HG02610 (cell line): ENCODE data around the gene UBE2E1.

Experiments
- ATAC-seq: cut with Tn5 transposase; IDR thresholded peaks from one replicate; pipeline ENCODE4 v1.9.1; 2021; ENCODE audit warnings: mild to moderate bottlenecking, moderate library complexity; ENCODE audit not compliant: unreplicated experiment

Gene UBE2E1

DNA sequence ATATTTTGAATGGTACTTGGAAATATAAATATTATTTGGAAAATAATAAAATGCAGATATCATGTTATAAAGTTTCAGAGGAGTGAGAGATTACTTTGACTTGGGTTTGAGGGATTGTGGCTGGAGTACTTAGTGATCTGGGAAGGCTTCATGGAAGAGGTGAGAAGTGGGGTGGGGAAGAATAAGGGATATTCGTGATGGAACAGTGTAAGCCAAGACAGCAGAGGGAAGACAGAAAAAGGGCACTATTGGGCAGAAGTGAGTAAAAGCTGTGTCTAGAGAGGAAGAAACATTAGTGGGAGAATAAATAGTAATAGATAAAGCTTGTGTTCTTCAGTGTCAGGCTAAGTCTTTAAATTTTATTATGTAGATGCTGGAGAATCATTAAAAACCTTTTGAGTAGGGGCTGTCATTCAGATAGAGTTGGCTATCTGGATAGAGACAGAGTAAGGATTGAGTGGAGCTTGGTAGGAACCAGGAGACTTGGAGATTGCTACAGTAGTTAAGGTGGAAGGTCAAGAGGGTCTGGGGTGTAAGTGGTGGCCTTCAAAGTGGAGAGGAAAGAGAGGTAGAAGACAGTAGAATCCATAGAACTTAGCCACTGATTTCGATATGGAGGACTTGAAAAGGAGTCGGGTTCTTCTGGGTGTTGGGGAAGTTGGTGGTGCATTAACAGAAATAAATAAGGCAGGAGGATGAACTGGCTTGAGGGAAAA lies 11.9 kb downstream of the UBE2E1 start:
- no peak for ATAC-seq

DNA sequence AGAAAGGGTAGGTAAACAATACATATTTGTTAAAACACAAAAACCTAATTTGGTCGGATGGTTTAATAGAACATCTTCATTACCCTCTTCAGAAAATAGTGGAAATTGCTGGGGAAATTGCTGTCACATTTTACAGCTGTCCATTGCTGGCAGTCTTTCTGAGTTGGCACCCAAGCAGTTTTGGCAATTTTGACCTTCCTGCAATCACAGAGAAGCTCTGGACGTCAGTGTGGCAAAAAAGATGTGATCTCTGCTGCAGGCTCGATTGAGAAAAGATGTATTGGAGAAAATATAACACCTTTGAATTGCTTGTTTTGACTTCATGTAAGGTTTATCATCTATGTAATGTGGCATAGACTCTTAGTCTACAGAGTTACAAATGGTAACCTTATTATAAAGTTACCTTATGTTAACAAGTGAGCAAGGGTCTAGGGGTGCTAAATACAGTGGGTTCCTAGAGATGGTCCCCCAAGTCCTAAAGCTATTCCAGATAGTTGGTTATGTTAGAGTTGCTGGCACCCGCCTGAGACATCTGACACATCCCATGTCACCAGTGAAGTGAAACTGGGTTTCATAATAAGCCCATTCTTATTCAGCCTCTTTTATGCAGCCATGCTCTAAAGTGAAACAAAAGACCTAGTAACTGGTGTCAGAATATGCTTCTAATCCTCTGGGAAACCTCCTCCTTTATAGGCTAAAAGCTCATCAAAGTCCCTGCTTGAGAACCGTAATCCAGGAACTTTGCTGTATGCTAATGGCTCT lies 14.0 kb downstream of the UBE2E1 start:
- ATAC-seq: peak; percentile 47

DNA sequence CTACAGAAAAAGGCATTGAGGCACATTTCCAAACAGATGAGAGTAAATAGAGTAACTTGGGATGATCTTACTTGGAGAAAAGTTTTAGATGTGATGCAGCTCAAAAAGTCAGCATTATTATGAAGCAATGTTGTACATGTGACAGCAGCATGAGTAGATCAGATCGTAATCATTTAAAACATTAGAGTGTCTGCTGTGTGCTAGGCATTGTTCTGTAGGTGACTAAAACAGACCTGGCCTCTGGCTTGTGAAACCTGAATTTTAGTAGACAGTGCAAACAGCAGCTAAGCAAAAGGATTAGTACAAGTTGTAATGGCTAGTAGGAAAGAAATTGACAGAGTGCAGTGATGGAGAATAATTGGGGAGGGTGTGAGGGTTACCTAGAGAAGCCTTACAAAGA lies 15.1 kb downstream of the UBE2E1 start:
- no peak for ATAC-seq

DNA sequence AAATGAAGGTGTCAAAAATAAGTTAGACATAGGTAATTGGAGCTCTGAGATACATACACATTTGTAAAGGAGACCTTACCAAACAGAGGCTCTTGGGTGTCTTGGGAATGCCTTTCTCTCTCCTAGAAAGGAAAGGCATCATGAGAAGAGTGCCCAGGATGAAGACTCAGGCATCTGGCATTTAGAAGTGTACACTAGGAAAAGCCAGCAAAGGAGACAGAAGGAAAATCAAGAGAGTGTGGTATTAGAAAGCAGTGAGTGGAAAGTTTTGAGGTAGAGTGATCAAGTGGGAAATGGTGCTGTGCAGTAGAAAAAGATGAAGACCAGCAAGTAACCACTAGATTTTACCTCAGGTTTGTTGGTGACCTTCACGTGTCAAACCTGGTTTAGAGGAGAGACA lies 16.1 kb downstream of the UBE2E1 start:
- no peak for ATAC-seq

DNA sequence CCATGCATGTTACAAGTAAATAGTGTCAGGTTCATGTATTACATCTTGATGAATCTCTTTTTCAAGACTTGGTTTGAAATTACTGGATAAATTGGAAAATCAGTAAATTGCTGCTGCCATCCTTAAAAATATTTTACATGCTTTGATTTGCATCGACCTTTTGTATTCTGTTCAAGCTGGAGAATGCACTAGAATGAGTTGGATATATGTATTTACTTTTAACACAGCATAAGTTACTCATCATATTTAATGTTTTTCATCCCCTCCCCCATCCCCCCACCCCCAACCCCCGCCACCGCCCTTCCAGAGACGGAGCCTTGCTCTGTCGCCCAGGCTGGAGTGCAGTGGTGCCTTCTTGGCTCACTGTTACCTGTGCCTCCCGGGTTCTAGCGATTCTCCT lies 16.8 kb downstream of the UBE2E1 start:
- ATAC-seq: no peak

DNA sequence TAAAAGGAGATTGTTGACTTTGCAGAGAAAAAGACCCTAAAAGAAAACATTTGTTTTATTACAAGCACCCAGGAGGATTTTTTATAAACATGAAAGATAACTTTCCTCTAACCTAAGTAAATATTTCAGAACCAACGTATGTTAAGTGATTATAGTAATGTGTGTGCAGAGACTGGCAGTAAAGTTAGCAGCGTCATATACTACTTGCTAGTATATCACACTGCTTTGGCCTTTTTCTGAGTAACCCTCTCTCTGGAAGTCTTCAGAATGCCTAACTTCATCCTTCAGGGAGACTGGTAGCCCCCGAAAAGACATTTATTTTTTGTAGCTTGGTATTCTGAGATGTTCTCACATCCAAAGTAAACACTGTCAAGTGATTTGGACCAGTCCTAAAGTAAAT lies 17.9 kb downstream of the UBE2E1 start:
- no peak for ATAC-seq

DNA sequence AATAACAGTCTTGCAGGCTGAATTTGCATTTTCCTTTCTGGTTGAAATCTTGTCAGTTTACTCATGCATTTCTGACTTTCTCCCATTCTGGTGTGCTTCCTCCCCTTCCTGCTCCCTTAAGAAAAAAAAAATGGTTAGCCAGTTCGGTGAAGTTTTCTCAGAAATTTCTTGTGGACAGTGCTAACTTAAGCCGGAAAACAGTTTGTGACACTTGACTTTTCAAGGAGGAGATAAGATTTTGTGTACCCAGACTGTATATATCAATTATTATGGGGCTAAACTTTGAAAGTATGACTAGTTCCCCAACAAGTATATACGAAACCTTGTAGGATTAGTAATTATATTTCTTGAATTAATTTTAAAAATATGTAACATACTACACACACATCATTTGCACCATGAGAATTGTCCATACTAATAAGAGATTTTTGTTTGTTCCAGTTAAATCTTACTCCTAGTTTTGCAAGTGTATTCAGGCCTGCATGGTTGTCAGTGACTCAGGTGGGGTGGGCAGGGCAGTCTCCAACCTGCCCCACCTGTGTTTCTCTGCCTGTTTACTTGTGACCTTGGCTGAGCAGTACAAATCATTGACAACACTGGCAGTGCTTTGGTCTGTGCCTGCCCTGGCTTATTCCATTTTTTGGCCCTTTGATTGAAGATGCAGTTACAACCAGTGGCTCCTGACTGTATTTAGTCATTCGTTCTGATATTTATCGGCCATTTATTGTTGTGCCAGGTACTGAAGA lies 19.1 kb downstream of the UBE2E1 start:
- no peak for ATAC-seq

DNA sequence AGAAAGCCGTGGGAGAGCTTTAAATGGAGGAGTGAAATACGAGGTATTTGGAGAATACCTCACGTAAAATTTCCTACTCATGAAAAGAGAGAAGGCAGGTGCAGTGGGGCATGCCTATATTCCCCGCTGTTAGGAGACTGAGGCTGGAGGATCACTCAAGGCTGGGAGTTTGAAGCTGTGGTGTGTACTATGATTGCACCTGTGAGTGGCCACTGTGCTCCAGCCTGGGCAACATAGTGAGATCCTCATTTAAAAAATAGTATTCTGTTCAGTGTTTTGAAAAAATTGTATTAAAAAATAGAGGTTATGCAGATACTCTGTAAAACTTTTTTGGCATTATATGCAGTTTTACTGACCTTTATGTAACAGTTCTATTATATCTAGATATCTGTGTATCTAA lies 20.0 kb downstream of the UBE2E1 start:
- ATAC-seq: no peak

DNA sequence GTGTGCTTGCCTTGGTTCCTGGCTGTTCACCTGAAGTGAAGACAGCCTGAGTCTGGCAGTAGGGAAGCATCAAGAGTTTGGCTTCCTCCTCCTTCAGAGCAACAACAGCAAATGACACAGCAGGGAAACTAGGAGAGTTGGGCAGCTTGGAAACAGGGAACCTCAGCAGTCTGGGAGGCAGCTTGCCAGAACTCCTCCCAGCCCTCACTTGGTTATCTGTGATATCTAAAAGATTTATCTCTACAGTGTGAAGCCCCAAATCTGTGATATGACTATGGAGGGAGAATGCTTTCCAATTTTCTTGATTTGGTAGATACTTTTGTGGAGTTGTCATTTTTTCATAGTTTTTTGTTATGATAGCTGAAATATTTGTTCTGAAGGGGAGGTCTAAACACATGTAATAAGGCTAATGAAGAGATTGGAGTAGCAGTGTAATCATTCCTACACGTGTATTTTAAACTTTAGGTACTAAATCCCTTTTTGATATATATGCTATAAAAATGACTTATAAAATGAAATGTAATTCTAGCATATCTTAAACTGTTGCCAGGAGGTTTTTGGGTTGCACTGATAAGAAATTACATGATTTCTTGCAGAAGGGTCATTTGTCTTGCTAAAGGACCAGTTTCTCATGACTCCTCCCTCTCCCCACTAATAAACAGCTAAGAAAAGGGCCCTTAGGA lies 20.8 kb downstream of the UBE2E1 start:
- ATAC-seq: no peak

DNA sequence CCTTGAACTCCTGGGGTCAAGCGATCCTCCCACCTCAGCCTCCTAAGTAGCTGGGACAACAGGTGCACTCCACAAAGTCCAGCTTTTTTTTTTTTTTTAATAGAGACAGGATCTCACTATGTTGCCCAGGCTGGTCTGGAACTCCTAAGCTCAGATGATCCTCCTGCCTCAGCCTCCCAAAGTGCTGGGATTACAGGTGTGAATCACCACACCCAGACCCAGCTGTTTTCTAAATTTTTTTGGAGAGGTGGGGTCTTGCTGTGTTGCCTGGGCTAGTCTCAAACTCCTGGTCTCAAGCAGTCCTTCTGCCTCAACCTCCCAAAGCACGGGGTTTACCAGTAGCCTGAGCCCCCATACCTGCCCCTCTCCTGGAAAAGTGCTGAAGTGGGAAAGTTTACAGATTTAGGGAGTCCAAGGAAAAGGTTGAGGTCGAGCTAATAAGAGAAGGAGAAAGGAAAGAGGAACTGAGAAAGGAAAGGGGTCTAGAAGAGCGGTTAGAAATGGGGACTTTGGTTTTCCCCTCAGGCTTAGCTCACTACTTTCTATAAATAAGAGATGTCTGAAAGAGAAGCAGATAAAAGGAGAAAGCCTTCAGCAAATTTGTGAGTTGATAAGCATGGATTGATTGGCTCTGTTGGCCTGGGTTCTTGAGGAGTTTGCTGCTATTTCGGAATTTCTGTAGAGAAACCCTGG lies 23.6 kb downstream of the UBE2E1 start:
- ATAC-seq: peak; percentile 63

DNA sequence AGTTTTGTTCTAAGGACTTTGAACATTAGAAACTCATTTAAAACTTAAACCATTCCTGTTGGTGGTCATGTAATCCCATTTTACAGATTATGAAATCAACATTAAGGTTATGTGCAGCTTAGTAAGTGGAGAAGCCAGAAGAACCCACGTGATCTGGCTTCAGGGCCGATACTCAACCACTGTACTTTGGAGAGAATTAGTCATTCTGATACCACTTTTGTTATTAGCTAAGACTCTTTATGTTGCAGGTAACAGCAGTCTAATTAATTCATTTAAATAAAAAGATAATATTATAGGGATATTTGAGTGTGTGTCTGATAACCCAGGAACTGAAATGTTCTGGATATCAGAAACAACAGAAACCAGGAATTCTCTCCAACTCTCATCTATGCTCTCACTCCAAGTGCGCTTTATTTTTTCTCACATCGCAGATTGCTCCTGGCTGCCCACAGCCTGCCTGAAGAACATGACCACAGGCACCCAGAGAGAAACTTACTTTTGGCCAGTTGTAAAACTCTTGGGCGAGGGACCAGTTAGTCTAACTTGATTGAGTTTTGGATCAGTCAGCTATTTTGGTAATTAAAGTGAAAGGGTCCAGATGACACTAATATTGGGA lies 25.2 kb downstream of the UBE2E1 start:
- ATAC-seq: peak; percentile 83

DNA sequence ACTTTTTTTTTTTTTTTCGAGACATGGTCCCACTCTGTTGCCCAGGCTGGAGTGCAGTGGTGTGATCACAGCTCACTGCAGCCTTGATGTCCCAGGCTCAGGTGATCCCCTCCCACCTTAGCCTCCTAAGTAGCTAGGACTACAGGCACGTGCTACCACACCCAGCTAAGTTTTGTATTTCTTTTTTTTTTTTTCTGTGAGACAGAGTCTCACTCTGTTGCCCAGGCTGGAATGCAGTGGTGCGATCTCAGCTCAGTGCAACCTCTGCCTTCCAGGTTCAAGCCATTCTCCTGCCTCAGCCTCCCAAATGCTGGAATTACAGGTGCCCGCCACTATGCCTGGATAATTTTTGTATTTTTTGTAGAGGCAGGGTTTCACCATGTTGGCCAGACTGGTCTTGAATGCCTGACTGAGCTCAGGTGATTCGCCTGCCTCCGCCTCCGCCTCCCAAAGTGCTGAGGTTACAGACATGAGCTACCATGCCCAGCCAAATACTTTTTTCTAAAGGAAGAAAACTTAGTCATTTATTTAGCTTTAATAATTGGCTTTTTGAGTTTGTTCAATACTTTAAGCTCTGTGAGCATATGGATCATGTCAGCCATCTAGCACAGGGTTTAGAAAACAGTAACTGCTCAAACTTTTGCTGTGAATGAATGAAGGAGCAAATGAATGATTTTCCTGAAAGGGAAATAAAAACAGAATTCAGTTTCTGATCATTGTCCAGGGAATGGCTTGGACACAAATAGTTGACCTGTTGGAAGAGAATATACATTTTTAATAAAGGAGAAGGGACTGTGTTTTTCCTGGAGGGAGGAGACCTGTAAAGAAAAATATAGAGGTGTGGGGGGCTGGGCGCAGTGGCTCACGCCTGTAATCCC lies 26.0 kb downstream of the UBE2E1 start:
- ATAC-seq: peak; percentile 9

DNA sequence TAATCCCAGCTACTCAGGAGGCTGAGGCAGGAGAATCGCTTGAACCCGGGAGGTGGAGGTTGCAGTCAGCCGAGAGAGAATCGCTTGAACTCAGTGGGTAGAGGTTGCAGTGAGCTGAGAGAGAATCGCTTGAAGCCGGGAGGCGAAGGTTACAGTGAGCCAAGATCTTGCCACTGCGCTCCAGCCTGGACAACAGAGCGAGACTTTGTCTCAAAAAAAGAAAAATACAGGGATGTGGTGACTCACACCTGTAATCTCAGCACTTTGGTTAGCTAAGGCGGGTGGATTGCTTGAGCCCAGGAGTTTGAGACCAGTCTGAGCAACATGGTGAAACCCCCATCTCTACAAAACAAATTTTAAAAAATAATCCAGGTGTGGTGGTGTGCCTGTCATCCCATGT lies 26.8 kb downstream of the UBE2E1 start:
- ATAC-seq: no peak

DNA sequence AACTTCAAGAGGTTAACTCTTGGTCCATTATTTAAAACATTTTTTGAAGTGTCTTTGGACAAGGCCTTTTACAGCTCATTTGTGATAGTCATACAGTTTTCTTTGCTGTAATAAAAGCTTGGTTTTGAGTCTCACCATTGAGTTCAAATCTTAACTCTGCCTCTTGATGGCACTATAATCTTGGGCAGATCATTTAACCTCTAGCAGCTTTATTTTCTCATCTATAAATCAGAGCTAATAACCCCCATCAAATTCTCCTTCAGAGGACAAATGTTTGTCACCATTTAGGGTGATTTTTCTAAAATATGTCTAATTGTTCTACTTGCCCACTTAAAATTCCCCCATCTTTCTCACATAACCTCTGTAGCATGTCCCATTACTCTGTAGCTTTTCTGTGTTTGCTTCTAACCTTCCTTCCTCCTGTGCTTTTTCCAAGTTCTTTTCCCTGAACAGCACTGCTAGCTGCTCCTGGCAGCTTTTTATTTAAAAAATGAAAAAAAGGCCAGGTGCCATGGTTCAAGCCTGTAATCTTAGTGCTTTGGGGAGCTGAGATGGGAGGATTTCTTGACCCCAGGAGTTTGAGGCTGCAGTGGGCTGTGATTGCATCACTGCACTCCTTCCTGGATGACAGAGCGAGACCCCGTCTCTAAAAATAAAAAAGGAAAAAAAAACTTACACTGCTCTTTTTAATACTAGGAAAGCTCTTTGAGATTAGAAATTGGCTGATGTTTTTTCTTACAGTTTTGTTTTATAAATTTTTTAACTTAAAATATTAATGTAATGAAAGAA lies 28.5 kb downstream of the UBE2E1 start:
- no peak for ATAC-seq

DNA sequence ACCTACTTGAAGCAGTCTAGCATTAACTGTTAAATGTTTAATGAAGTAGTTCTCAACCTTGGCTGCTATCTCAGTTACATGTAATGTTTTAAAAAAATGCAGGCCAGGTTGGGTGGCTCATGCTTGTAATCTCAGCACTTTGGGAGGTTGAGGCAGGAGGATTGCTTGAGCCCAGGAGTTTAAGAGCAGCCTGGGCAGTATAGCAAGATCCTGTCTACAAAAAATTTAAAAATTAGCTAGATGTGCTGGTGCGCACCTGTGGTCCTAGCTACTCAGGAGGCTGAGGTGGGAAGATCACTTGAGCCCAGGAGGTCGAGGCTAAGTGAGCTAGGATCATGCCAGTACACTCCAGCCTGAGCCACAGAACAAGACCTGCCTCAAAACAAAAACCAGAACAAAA lies 29.3 kb downstream of the UBE2E1 start:
- no peak for ATAC-seq

DNA sequence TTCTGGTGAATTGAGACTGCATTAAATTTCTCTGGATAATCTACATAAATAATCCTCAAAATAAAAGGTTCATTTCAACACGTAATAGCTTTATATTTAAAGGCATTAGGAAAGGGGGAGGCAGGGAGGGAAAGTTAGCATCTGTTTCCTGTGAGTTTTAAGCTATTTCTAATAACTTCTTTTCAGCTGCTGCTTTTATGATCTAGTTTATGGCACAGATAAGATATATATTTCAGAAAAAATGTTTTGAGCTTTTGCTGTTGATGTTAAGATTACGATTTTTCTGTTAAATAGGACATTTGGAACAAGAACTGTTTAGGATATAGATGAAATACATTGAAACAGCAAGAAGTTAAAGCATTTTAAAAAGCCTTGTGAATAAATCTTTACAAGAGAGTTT lies 30.0 kb downstream of the UBE2E1 start:
- ATAC-seq: no peak

DNA sequence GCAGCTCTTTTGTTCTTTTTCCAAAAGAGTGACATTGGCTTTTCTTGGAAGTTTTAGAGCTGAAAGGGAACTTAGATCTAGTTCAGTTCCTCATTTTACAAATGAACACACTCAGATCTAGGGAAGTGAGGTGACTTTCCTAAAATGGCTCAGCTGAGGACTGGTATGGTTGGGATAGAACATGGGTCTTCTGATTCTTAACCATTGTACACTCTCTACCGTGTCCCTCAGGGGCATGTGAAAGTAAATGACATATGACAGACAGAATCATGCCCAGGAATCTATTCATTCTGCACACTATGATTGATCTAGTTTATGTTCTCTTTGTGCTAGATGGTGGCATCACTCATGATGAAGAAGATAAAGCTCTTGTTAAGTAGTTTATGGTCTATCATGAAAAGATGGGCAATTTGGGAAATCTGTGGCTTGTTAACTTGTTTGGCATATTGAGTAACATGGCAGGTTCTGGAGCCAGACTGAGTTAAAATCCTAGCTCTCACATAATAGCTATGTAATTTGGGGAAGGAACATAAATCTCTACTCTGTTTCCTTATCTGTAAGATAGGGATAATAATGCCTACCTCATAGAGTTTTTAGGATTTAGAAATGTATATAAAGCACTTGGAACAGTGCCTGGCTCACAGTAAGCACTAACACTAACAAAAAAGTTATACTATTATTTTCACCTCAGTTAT lies 30.9 kb downstream of the UBE2E1 start:
- ATAC-seq: peak; percentile 57

DNA sequence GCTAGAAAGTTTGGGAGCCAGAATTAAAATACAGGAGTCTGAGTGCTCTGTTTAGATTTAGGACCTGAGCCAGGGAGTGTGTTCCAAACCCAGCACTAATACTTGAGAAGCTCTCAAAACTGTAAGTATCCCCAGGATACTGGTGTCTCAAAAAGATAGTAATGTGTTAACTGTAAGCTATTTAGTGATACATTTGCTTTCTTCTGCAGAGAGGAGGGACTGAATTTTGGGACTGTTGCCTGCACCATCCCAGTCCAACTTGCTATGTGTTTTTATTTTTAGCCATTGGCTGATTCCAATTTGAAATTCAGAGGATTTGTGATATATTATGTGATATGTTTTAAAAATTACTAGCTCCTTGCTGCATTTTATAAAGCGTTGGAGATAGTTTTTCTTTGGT lies 31.5 kb downstream of the UBE2E1 start:
- no peak for ATAC-seq
